IMR-90 (cell line): ENCODE results near the gene NFAT5. TPM values are rescaled to one million over a fixed set of nuclear protein-coding genes. Genes with fewer than 3 reads are reported as not detected.

ENCODE experiments used
- ATAC-seq: fragments of 200-7000 bp; cut with Tn5 transposase; 2 replicates; pipeline ENCODE4 v1.9.1; 2020; ENCODE audit warnings: low read depth, mild to moderate bottlenecking, moderate library complexity
- BruUV-seq: library from RNA; stranded (reverse); fragments of 400-500 nt; replicated peaks from 2 replicates; lab custom pipeline; 2021; lab: Mats Ljungman, UMichigan
- CTCF ChIA-PET: fragments of 300-600 bp; formaldehyde crosslinking; extraction: SDS; loops from one replicate; lab custom pipeline; 2021; ENCODE audit warnings: antibody characterized with exemption; lab: Yijun Ruan, JAX
- POLR2A ChIA-PET: fragments of 300-600 bp; sonication (Branson Sonifier 250); formaldehyde crosslinking; loops from one replicate; lab custom pipeline; 2022; ENCODE audit warnings: antibody characterized with exemption; ENCODE audit not compliant: unreplicated experiment; lab: Charles Lee
- DNase-seq: peaks from one replicate; pipeline ENCODE4 v3.0.0; 2013
- H2AFZ ChIP-seq: replicated peaks from 2 replicates; pipeline ENCODE3; 2013; ENCODE audit warnings: low read length, mild to moderate bottlenecking; ENCODE audit not compliant: poor library complexity
- H2AK5ac ChIP-seq: 2 replicates; pipeline ENCODE4 v1.6.1; 2013; ENCODE audit warnings: low read depth, low read length, inconsistent platforms
- H2AK9ac ChIP-seq: replicated peaks from 2 replicates; pipeline ENCODE3; 2013; ENCODE audit warnings: mild to moderate bottlenecking, low read depth, low read length, moderate library complexity; ENCODE audit not compliant: poor library complexity
- H2BK120ac ChIP-seq: 2 replicates; pipeline ENCODE4 v1.6.1; 2013; ENCODE audit warnings: low read depth, low read length, inconsistent platforms
- H2BK15ac ChIP-seq: 3 replicates; pipeline ENCODE4 v1.6.1; 2013; ENCODE audit warnings: low read depth, low read length, inconsistent platforms
- H2BK20ac ChIP-seq: 2 replicates; pipeline ENCODE4 v1.6.1; 2013; ENCODE audit warnings: low read depth, mild to moderate bottlenecking, inconsistent platforms, low read length, moderate library complexity
- H2BK5ac ChIP-seq: 2 replicates; pipeline ENCODE4 v1.6.1; 2013; ENCODE audit warnings: mild to moderate bottlenecking, low read depth, low read length, inconsistent platforms; ENCODE audit not compliant: poor library complexity, severe bottlenecking
- H3K14ac ChIP-seq: replicated peaks from 2 replicates; pipeline ENCODE4 v1.6.1; 2013; ENCODE audit warnings: low read depth, low read length, inconsistent platforms
- H3K18ac ChIP-seq: 2 replicates; pipeline ENCODE4 v1.6.1; 2013; ENCODE audit warnings: low read depth, low read length, control low read depth
- H3K23ac ChIP-seq: 2 replicates; pipeline ENCODE4 v1.6.1; 2013; ENCODE audit warnings: low read depth, low read length, inconsistent platforms
- H3K27ac ChIP-seq: 2 replicates; pipeline ENCODE4 v1.5.1; 2013; ENCODE audit warnings: mild to moderate bottlenecking, control low read depth, low read length; ENCODE audit not compliant: insufficient read depth
- H3K27me3 ChIP-seq: 2 replicates; pipeline ENCODE4 v1.6.1; 2013; ENCODE audit warnings: low read length; ENCODE audit not compliant: control insufficient read depth, insufficient read depth
- H3K36me3 ChIP-seq: 2 replicates; pipeline ENCODE4 v1.6.1; 2013; ENCODE audit warnings: low read length, mixed read lengths; ENCODE audit not compliant: control insufficient read depth, insufficient read depth
- H3K4ac ChIP-seq: 2 replicates; pipeline ENCODE4 v1.6.1; 2013; ENCODE audit warnings: low read depth, low read length, inconsistent platforms
- H3K4me1 ChIP-seq: 2 replicates; pipeline ENCODE4 v1.6.1; 2013; ENCODE audit warnings: low read length, mixed read lengths; ENCODE audit not compliant: control insufficient read depth, insufficient read depth
- H3K4me2 ChIP-seq: 2 replicates; pipeline ENCODE4 v1.6.1; 2013; ENCODE audit warnings: low read depth, mild to moderate bottlenecking, control low read depth, low read length, moderate library complexity
- H3K4me3 ChIP-seq: 2 replicates; pipeline ENCODE4 v1.5.1; 2013; ENCODE audit warnings: low read depth, mild to moderate bottlenecking, control low read depth, low read length, moderate library complexity; ENCODE audit not compliant: insufficient read depth
- H3K56ac ChIP-seq: 2 replicates; pipeline ENCODE4 v1.6.1; 2013; ENCODE audit warnings: low read length, inconsistent platforms; ENCODE audit not compliant: insufficient read depth; ENCODE audit errors: extremely low read depth
- H3K79me1 ChIP-seq, 2 experiments: 2 replicates each; pipeline ENCODE4 v1.6.1; 2013; ENCODE audit warnings: low read length in 2 of 2, inconsistent platforms in 1 of 2, low read depth in 1 of 2
- H3K9ac ChIP-seq: 2 replicates; pipeline ENCODE4 v1.6.1; 2013; ENCODE audit warnings: low read depth, low read length, control low read depth
- H3K9me1 ChIP-seq: 2 replicates; pipeline ENCODE4 v1.6.1; 2013; ENCODE audit warnings: low read length, inconsistent platforms; ENCODE audit not compliant: insufficient read depth
- H3K9me3 ChIP-seq: 2 replicates; pipeline ENCODE4 v1.6.1; 2013; ENCODE audit warnings: low read length; ENCODE audit not compliant: control insufficient read depth, insufficient read depth
- H4K20me1 ChIP-seq: 2 replicates; pipeline ENCODE4 v1.6.1; 2013; ENCODE audit warnings: low read length, inconsistent platforms; ENCODE audit not compliant: insufficient read depth
- H4K5ac ChIP-seq: 2 replicates; pipeline ENCODE4 v1.6.1; 2013; ENCODE audit warnings: mild to moderate bottlenecking, low read depth, low read length, control low read depth
- H4K8ac ChIP-seq, 2 experiments: 2 replicates each; pipeline ENCODE4 v1.6.1; 2013; ENCODE audit warnings: low read depth in 2 of 2, low read length in 2 of 2, control low read depth in 1 of 2, inconsistent platforms in 1 of 2
- H4K91ac ChIP-seq: 2 replicates; pipeline ENCODE4 v1.6.1; 2013; ENCODE audit warnings: low read depth, low read length, inconsistent platforms; ENCODE audit not compliant: insufficient read depth
- CHD1 ChIP-seq: IDR thresholded peaks from 2 replicates; pipeline ENCODE4 v1.6.1; 2012; ENCODE audit warnings: low read depth, low read length, improper control_type of control experiment
- MAFK ChIP-seq: IDR thresholded peaks from 2 replicates; pipeline ENCODE4 v1.6.1; 2012; ENCODE audit warnings: low read depth, low read length, improper control_type of control experiment
- dilution Hi-C: fragments of 300-500 bp; cut with HindIII; formaldehyde crosslinking; loops from one replicate; pipeline ENCODE4 v1.14.3; 2018; ENCODE audit warnings: low sequenced_read_pairs; ENCODE audit not compliant: unreplicated experiment
- in situ Hi-C: fragments of 300-500 bp; cut with MboI; formaldehyde crosslinking; loops from 3 replicates; pipeline ENCODE4 v1.14.3; 2019; ENCODE audit warnings: low sequenced_read_pairs, inconsistent platforms, mixed read lengths
- intact Hi-C: fragments of 100-400 bp; cut with micrococcal nuclease; formaldehyde crosslinking; loops from 2 replicates; pipeline ENCODE4 v1.10.0; 2022
- polyA plus RNA-seq, 3 experiments: library from polyadenylated mRNA; depleted of rRNA; stranded (reverse); fragments of >200 nt; gene quantifications; 2 replicates each; pipeline ENCODE4 v1.2.3, GENCODE V29; 2012; ENCODE audit warnings: low replicate concordance in 1 of 3
- total RNA-seq: library from RNA; depleted of rRNA; stranded (reverse); fragments of >200 nt; gene quantifications from 2 replicates; pipeline ENCODE4 v1.2.3, GENCODE V29; 2012

Gene NFAT5
- total and polyA plus RNA-seq, 2 of the 4 experiments (the other 2 are of a cell fraction) = 10.9 to 20.1 TPM

GRCh38 chr16:69632828-69633227, 67.1 kb downstream of the NFAT5 start:
- ChIA-PET POLR2A (no interaction called here), CTCF (no interaction called here)
- H3K23ac ChIP-seq = no peak overlapping the region
- no peaks in the 10 kb centered on the region for H3K27me3 ChIP-seq
- dilution Hi-C loops (no loop called here), in situ Hi-C loops (no loop called here), intact Hi-C loops (no loop called here)
- no peak overlapping the region for H3K9ac ChIP-seq
- DNase-seq = no peak
- no peak overlapping the region for H2BK20ac ChIP-seq
- no peak overlapping the region for H4K91ac ChIP-seq
- H3K4me1 ChIP-seq = no peaks in the 10 kb centered on the region
- H3K4me3 ChIP-seq = no peak overlapping the region
- peaks cover 22% of the 10 kb centered on the region for H3K36me3 ChIP-seq
- H3K4ac ChIP-seq = no peak overlapping the region
- no peak overlapping the region for H2AK5ac ChIP-seq
- H4K20me1 ChIP-seq = peaks cover 5% of the 10 kb centered on the region; the same call in 1 of the 2 replicates
- no peak overlapping the region for H2AFZ ChIP-seq
- no peak overlapping the region for H3K4me2 ChIP-seq
- peaks cover 11% of the 10 kb centered on the region for H3K9me3 ChIP-seq
- H2BK5ac ChIP-seq = no peak overlapping the region
- peak; percentile 50 for TF ChIP-seq MAFK
- TF ChIP-seq CHD1 = no peak
- H3K9me1 ChIP-seq = no peaks in the 10 kb centered on the region
- no peak overlapping the region for H3K56ac ChIP-seq
- H3K14ac ChIP-seq = no peak overlapping the region
- ATAC-seq = no peak
- H4K5ac ChIP-seq = no peak overlapping the region
- H3K18ac ChIP-seq = no peak overlapping the region
- BruUV-seq = no TSS peak
- H4K8ac ChIP-seq = no peak overlapping the region
- H2BK120ac ChIP-seq = no peak overlapping the region
- no peak overlapping the region for H3K27ac ChIP-seq
- no peak overlapping the region for H2AK9ac ChIP-seq
- peaks cover 14 to 31% of the 10 kb centered on the region in 2 experiments; a peak in 3 of 4 replicates for H3K79me1 ChIP-seq
- no peak overlapping the region for H2BK15ac ChIP-seq
